HG03139 (cell line): ENCODE results near the gene CRYBG3.
"Not testable (repeated sequence)": the region's sequence is repeated elsewhere in the genome, so short reads cannot be mapped to it uniquely, and the experiment has no call there.

Experiments
- ATAC-seq: cut with Tn5 transposase; IDR thresholded peaks from one replicate; pipeline ENCODE4 v1.9.1; 2021; ENCODE audit not compliant: unreplicated experiment

The CRYBG3 gene

GRCh38 chr3:97895216-97895615 is 73.4 kb downstream of the CRYBG3 start:
- peak; percentile 78 for ATAC-seq

GRCh38 chr3:97896129-97896528 is 74.3 kb downstream of the CRYBG3 start:
- no peak for ATAC-seq

GRCh38 chr3:97896547-97896946 is 74.7 kb downstream of the CRYBG3 start:
- no peak for ATAC-seq

GRCh38 chr3:97899331-97899730 is 77.5 kb downstream of the CRYBG3 start:
- ATAC-seq, result no peak

- no peak for ATAC-seq
Observed at GRCh38 chr3:97901313-97902248, 79.8 kb downstream of the CRYBG3 start.

GRCh38 chr3:97909830-97910229 is 88.0 kb downstream of the CRYBG3 start:
- ATAC-seq, result not testable (repeated sequence)

GRCh38 chr3:97910236-97910831 is 88.5 kb downstream of the CRYBG3 start:
- not testable (repeated sequence) for ATAC-seq

GRCh38 chr3:97910931-97911351 is 89.1 kb downstream of the CRYBG3 start:
- no peak for ATAC-seq

GRCh38 chr3:97911459-97911858 is 89.6 kb downstream of the CRYBG3 start:
- ATAC-seq, result no peak

- no peak for ATAC-seq
Observed at GRCh38 chr3:97914388-97914787, 92.6 kb downstream of the CRYBG3 start.

- no peak for ATAC-seq
Observed at GRCh38 chr3:97916576-97916975, 94.8 kb downstream of the CRYBG3 start.

GRCh38 chr3:97917813-97918536 is 96.2 kb downstream of the CRYBG3 start:
- no peak for ATAC-seq

- no peak for ATAC-seq
Observed at GRCh38 chr3:97927704-97928103, 105.9 kb downstream of the CRYBG3 start.

GRCh38 chr3:97928986-97929385 is 107.2 kb downstream of the CRYBG3 start:
- no peak for ATAC-seq

GRCh38 chr3:97930018-97930417 is 108.2 kb downstream of the CRYBG3 start:
- ATAC-seq, result no peak

- no peak for ATAC-seq
Observed at GRCh38 chr3:97931218-97931617, 109.4 kb downstream of the CRYBG3 start.

GRCh38 chr3:97932387-97932801 is 110.6 kb downstream of the CRYBG3 start:
- ATAC-seq, result no peak

GRCh38 chr3:97934980-97935695 is 113.3 kb downstream of the CRYBG3 start:
- ATAC-seq, result no peak

- ATAC-seq, result no peak
Observed at GRCh38 chr3:97935842-97936241, 114.0 kb downstream of the CRYBG3 start.

- no peak for ATAC-seq
Observed at GRCh38 chr3:97937205-97937604, 115.4 kb downstream of the CRYBG3 start.

- ATAC-seq, result no peak
Observed at GRCh38 chr3:97938444-97938843, 116.6 kb downstream of the CRYBG3 start.
